Left ventricle myocardium inferior (tissue), 1 donor: ENCODE measurements around the gene RAD51B. TPM values are rescaled to one million over a fixed set of nuclear protein-coding genes. Genes with fewer than 3 reads are reported as not detected.
A peak's percentile ranks its signal among the peaks of the same experiment; 100 is the strongest.

Source experiments
- DNase-seq: peaks from one replicate; pipeline ENCODE4 v3.0.0-alpha.2; 2020
- H3K27ac ChIP-seq: fragments of 200-600 bp; replicated peaks from 2 replicates; pipeline ENCODE4 v1.8.0; 2021
- H3K27me3 ChIP-seq: fragments of 200-600 bp; 2 replicates; pipeline ENCODE4 v1.8.0; 2021; ENCODE audit warnings: low read depth
- H3K36me3 ChIP-seq: fragments of 200-600 bp; 2 replicates; pipeline ENCODE4 v1.8.0; 2021
- H3K4me1 ChIP-seq: fragments of 200-600 bp; 2 replicates; pipeline ENCODE4 v1.8.0; 2021
- H3K4me3 ChIP-seq: fragments of 200-600 bp; 2 replicates; pipeline ENCODE4 v1.8.0; 2021; ENCODE audit warnings: mild to moderate bottlenecking, moderate library complexity
- H3K9me3 ChIP-seq: fragments of 200-600 bp; replicated peaks from 2 replicates; pipeline ENCODE4 v1.8.0; 2021
- intact Hi-C: fragments of 100-400 bp; cut with micrococcal nuclease; formaldehyde crosslinking; loops from one replicate; pipeline ENCODE4 v1.11.0; 2022
- total RNA-seq: library from RNA; stranded (reverse); fragmentation: NEBNext Ultra II Directional; extraction: Animal tissue kit (Norgen Biotek cat#: 25700); gene quantifications from one replicate; pipeline ENCODE4 v1.2.1, GENCODE V29; 2021
- TF ChIP-seq, protein P1 (sequence below): fragments of 200-600 bp; IDR thresholded peaks from 2 replicates; pipeline ENCODE4 v1.8.0; 2021; ENCODE audit warnings: antibody characterized with exemption, mild to moderate bottlenecking, borderline replicate concordance
- donor health status: DM: no; HTN: yes; CAD: no; lungs with severe emphysema.

RAD51B gene
- total RNA-seq, 1 donor from 2014 or later: 2.4 TPM

GRCh38 chr14:68145539-68145938, 326.0 kb downstream of the RAD51B start:
- no peak overlapping the region for H3K4me3 ChIP-seq
- no peak for DNase-seq
- intact Hi-C loops: loop anchor here (10.0 kb wide), 1 partner anchor 99 kb away; no protein-coding TSS in a partner anchor
- TF ChIP-seq, protein P1, sequence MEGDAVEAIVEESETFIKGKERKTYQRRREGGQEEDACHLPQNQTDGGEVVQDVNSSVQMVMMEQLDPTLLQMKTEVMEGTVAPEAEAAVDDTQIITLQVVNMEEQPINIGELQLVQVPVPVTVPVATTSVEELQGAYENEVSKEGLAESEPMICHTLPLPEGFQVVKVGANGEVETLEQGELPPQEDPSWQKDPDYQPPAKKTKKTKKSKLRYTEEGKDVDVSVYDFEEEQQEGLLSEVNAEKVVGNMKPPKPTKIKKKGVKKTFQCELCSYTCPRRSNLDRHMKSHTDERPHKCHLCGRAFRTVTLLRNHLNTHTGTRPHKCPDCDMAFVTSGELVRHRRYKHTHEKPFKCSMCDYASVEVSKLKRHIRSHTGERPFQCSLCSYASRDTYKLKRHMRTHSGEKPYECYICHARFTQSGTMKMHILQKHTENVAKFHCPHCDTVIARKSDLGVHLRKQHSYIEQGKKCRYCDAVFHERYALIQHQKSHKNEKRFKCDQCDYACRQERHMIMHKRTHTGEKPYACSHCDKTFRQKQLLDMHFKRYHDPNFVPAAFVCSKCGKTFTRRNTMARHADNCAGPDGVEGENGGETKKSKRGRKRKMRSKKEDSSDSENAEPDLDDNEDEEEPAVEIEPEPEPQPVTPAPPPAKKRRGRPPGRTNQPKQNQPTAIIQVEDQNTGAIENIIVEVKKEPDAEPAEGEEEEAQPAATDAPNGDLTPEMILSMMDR: no peak
- H3K27ac ChIP-seq: peak overlapping the region; percentile 89
- peaks cover 24% of the 10 kb centered on the region for H3K9me3 ChIP-seq
- no peaks in the 10 kb centered on the region for H3K36me3 ChIP-seq
- peaks cover 55% of the 10 kb centered on the region for H3K4me1 ChIP-seq
- H3K27me3 ChIP-seq: no peaks in the 10 kb centered on the region

DNA sequence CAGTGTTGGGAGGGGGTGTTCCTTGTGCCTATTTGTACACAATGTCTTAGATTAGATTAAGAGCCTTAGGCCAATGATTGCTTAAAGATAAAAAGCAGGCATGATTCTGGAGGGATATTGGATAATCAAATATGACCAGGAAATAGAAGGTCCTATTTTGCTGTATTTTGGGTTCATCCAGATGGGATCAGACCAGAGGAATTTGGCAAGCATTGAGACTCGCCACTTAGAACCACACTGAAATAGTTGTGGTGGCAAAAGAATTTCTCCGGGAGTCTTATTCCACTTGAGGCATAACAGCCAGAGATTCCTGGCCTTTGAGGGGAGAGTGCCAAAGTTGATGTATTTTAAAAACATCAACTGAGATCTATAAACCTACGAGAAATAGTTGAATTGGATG, 327.2 kb downstream of the RAD51B start:
- TF ChIP-seq, protein P1: no peak
- no peak for DNase-seq
- Histone ChIP-seq H3K36me3 (no peaks in the 10 kb centered on the region), H3K9me3 (peaks cover 34% of the 10 kb centered on the region), H3K27ac (peak overlapping the region; percentile 89), H3K27me3 (no peaks in the 10 kb centered on the region), H3K4me3 (no peak overlapping the region), H3K4me1 (peaks cover 42% of the 10 kb centered on the region)
- intact Hi-C loops: loop anchor here (10.0 kb wide), 1 partner anchor 98 kb away; no protein-coding TSS in a partner anchor

DNA sequence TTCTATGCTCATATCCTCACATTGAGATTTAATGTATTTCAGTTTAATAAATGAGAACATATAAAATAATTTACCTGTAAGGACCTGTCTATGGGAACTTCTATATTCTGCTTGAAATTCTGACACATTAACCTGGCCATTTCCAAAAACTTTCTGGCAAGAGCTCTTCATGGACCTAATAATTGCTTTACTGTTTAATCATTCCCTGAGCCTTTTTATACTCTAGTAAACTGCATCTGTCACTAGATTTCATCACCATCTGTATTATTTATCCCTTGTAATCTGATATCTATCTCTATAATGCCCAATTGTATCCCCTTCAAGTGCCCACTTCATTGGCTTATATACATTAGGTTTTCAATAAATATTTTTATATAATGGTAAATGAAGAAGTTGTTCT, 327.7 kb downstream of the RAD51B start:
- Histone ChIP-seq H3K36me3 (no peaks in the 10 kb centered on the region), H3K27me3 (no peaks in the 10 kb centered on the region), H3K27ac (peak overlapping the region; percentile 89), H3K9me3 (peaks cover 34% of the 10 kb centered on the region), H3K4me1 (peaks cover 38% of the 10 kb centered on the region), H3K4me3 (no peak overlapping the region)
- intact Hi-C loops: loop anchor here (10.0 kb wide), 1 partner anchor 97 kb away; no protein-coding TSS in a partner anchor
- TF ChIP-seq, protein P1: no peak
- no peak for DNase-seq

DNA sequence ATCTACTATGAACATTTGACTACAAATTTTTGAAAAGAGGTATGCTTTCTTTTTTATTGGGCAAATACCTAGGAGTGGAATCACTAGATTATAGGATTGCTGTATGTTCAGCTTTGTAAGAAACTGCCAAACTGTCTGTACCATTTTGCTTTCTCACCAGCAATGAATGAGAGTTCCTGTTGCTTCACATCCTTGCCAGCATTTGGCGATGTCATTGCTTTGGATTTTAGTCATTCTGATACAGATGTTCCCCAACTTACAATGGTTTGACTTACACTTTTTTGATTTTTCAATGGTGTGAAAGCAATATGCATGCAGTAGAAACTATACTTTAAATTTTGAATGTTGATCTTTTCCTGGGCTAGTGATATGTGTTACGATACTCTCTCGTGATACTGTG, 328.7 kb downstream of the RAD51B start:
- Histone ChIP-seq H3K27me3 (no peaks in the 10 kb centered on the region), H3K9me3 (peaks cover 34% of the 10 kb centered on the region), H3K4me1 (peaks cover 29% of the 10 kb centered on the region), H3K4me3 (no peak overlapping the region), H3K36me3 (no peaks in the 10 kb centered on the region), H3K27ac (no peak overlapping the region)
- intact Hi-C loops: loop anchor here (10.0 kb wide), 1 partner anchor 97 kb away; no protein-coding TSS in a partner anchor
- DNase-seq: no peak
- TF ChIP-seq, protein P1: no peak

DNA sequence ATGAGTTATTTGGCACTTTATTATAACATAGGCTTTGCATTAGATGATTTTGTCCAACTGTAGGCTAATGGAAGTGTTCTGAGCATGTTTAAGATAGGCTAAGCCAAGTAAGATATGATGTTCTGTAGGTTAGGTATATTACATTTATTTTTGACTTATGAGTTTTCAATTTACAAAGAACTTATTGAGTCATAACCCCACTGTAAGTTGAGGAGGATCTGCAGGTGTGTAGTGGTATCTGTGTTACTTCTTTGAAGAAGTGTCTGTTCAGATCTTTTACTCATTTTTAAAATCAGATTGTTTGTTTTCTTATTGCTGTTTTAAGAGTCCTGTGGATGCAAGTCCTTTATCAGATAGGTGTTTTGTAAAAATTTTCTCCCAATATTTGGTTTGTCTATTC, 329.2 kb downstream of the RAD51B start:
- Histone ChIP-seq H3K4me3 (no peak overlapping the region), H3K27me3 (no peaks in the 10 kb centered on the region), H3K36me3 (no peaks in the 10 kb centered on the region), H3K9me3 (peaks cover 34% of the 10 kb centered on the region), H3K4me1 (peaks cover 24% of the 10 kb centered on the region), H3K27ac (no peak overlapping the region)
- intact Hi-C loops: loop anchor here (10.0 kb wide), 1 partner anchor 96 kb away; no protein-coding TSS in a partner anchor
- no peak for DNase-seq
- TF ChIP-seq, protein P1: no peak

- TF ChIP-seq, protein P1: no peak
- Histone ChIP-seq H3K36me3 (no peaks in the 10 kb centered on the region), H3K27ac (no peak overlapping the region), H3K4me1 (peaks cover 4% of the 10 kb centered on the region), H3K4me3 (no peak overlapping the region), H3K27me3 (no peaks in the 10 kb centered on the region), H3K9me3 (peaks cover 27% of the 10 kb centered on the region)
- intact Hi-C loops: no loop called here
- no peak for DNase-seq
Observed at GRCh38 chr14:68153275-68153674, 333.7 kb downstream of the RAD51B start.
